ENCODE measurements around the gene SDF2L1.

DNA sequence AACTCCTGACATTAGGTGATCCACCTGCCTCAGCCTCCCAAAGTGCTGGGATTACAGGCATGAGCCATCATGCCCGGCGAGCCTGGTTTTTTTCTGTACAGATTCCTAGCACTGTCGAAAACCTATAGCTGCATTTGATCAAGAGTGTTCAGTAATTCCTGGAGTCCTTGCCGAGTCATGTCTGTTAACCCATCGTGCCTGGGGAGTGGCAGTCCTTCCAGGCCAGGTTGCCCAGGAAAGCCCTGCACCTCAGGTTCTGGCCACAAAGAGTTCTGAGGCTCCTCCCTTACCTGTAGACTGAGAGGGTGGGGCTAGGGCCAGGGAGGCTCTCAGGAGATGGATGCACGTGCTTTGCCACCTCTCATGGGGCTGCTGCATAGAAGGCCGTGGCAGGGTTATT is 29.2 kb upstream of the SDF2L1 start:
- TF ChIP-seq, protein P1, sequence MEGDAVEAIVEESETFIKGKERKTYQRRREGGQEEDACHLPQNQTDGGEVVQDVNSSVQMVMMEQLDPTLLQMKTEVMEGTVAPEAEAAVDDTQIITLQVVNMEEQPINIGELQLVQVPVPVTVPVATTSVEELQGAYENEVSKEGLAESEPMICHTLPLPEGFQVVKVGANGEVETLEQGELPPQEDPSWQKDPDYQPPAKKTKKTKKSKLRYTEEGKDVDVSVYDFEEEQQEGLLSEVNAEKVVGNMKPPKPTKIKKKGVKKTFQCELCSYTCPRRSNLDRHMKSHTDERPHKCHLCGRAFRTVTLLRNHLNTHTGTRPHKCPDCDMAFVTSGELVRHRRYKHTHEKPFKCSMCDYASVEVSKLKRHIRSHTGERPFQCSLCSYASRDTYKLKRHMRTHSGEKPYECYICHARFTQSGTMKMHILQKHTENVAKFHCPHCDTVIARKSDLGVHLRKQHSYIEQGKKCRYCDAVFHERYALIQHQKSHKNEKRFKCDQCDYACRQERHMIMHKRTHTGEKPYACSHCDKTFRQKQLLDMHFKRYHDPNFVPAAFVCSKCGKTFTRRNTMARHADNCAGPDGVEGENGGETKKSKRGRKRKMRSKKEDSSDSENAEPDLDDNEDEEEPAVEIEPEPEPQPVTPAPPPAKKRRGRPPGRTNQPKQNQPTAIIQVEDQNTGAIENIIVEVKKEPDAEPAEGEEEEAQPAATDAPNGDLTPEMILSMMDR (IDR thresholded peaks at IDR 0.05), result no peak
- no peak for TF ChIP-seq POLR2A (IDR thresholded peaks at IDR 0.05)
